Activated T-cell treated with anti-CD3 and anti-CD28 coated beads for 1 hour (primary cell): ENCODE measurements around the gene SPDYE4.
A peak's percentile ranks its signal among the peaks of the same experiment; 100 is the strongest.

Experiments
- DNase-seq: peaks from one replicate; pipeline ENCODE4 v3.0.0-alpha.2; 2020; ENCODE audit warnings: low read depth

Gene SPDYE4

DNA sequence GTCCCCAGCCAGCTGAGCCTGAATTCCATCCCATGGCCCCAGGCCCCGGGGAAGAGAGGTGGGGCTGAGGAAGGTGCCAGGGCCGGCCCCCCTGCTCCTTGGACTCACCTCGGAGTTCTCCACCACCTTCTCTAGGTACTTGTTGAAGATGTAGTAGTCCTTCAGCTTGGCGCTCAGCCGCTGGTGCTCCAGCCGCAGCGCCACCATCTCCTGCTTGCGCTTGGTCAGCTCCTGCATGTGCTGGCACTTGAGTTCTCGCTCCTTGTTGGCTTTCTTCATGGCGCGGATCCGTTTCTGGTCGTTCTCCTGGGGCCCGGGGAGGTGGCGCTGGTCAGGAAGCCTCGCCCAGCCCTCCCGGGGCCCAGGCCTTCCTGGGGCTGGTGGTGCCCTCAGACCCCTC is 17.0 kb downstream of the SPDYE4 start:
- DNase-seq: no peak

DNA sequence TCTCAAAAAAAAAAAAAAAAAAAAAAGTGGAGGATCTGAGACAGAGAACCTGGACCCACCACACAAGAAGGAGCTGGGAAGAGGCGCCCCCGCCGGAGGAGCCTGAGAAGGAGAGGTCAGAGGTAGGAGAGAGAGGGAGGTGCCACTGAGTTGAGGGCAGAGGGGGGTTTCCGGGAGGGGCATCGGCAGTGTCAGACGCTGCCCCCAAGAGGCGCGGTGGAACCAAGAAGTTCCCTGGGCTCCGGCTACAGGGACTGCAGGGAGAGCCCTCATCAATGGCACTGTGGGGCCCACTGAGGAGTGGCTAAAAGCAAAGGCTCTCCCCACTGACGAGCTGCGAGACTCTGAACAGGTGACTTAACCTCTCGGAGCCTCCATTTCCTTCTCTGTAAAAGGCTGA is 17.9 kb downstream of the SPDYE4 start:
- DNase-seq: peak; percentile 40

DNA sequence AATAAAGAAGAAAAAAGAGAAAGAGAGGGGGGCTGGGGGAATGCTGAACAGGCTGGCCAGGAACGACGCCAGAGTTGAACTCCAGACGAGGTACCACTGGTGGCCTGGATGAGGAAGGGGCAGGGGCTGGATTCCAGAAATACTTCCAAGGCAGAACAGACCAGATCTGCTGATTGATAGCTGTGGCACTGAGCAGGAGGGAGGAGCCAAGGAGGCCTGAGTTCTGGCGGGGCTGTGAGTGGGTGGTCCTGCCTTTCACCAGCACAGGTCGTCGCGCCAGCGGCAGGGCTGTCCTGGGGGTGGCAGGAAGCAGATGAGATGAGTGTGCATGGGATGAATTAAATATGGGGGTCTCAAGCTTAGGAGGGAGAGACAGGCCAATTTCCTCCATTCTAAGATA is 19.2 kb downstream of the SPDYE4 start:
- DNase-seq: no peak

DNA sequence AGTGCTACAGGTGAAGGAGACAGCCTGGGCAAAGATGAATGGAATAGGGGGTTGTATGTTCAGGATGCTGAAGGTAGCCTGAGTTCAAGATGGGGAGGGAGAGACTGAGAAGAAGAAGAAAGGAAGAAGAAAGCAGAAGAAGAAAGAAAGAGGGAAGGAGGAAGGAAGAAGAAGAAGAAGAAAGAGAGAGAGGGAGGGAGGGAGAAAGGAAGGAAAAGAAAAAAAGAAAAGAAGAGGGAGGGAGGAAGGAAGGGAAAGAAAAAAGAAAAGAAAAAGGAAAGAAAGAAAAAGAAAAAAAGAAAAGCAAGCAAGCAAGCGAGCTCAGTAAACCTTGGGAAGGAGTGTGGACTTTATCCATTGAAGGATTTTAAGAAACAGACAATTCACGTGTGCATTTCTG is 21.6 kb downstream of the SPDYE4 start:
- DNase-seq: no peak

DNA sequence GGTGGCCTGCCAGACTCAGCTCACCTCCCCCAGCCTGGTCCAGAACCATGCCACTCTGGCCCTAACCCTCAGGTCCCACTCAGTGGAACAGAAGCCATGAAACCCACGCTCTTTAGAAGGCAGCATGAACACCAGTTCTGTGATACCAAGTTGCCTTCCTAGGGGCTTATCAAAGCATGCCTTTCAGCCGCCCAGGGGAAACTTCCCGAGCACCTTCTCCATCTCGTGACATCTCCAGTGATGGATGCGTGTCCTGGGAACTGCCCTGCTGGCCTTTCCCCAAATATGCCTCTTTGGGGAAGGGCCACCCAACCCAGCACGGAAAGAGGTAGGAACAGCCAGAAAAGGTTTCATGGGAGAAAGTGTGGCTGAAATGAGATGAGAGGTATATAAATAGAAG is 22.0 kb downstream of the SPDYE4 start:
- no peak for DNase-seq

DNA sequence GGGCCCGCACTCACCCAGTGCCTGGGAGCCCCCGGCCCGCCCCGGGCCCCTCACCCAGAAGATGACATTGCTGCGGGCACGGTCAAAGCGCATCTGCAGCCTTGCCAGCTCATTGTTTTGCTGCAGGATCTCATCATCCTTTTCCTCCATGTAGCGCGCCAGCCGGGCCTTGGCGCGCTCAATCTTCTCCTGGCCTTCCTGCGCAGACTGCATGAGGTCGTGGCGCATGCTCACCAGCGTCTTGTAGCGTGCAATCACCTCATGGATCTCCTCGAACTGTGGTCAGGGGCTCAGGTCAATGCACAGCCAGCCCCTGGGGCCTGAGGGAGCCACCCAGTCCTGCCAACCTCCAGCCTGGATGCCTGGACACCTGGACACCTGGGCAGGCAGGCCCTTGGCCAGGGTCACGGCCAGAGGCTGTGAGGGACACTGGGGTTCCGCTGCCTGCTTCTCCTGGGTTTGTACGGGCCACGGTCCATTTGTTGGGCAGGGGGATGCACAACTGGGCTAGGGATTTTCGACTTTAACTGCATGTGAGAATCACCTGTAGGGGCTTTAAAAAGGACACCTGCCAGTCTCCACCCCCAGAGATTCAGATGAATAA is 22.9 kb downstream of the SPDYE4 start:
- DNase-seq: no peak

DNA sequence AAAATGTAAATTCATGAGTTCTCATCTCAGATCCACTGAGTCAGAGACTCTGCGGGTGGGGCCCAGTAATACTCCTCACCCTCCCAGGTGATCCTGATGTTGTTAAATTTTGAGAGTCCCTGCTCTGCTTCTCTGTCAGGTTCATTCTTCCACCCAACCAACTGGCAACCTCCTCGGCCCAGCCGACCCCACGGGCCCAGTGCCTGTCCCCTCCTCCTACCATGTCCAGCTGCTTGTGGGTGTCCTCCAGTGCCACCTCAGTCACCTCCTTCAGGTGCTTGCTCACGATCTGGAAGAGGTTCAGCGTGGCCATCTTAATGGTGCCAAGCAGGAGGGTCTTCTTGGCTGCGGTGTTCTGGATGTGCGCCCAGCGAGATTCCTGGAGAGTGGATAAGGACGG is 23.5 kb downstream of the SPDYE4 start:
- no peak for DNase-seq

DNA sequence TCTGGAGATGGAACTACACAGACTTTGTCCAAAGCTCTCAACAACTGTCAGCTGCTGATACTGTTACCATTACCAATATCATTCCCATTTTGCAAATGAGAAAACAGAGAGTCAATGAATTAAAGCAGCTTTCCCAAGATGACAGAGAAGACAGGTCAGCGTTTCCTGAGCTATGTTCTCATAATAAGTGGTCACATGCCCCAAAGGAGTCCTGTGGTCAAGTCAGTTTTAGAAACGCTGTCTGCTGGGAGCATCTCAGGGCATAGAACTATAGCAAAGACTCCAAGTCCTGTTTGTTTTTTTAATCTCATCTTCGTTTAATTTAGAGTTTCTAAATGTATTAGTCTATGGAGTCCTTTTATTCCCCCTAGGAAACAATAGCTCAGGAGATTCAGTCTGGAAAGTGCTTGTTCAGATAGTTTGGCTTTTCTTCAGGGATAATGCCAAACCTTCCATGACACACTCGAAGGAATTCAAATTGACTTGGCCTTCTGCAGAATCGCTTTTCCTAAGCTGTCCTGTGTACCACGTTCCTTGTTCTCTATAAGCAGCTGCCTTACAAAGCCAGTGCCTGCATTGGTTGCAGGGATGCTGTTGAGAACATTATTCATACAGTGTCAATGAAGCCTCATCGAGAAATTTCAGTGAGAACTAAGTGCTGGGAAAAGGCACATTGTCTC is 25.8 kb downstream of the SPDYE4 start:
- DNase-seq: no peak

DNA sequence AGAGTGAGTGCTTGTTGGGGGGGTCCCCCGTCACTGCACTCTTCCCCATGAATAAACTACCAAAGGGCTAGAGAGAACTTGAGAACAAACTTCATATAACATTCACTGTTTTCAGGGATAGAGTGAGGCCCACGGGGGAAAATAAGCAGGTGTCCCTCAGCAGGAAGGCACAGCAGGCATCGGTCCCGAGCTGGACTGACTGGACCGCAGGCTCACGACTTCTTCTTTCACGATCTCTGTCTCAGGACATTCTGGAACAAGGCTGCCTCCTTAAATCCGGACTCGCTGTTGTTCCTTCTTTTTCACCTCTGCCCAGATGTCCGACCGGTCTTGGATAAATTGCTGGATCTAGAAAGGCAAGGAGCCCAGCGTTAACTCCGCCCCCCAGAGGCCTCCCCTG is 28.5 kb downstream of the SPDYE4 start:
- no peak for DNase-seq

DNA sequence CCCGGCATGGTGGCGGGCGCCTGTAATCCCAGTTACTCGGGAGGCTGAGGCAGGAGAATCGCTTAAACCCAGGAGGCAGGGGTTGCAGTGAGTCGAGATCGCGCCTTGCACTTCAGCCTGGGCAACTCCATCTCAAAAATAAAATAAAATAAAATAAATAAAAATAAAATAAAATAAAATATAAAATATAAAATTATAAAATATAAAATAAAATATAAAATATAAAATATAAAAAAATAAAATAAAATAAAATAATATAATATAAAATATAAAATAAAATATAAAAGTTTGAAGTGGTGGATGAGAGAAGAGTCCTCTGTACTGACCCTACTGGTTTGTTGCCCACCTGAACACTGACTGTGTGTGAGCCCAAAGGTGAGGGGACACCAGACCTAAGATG is 28.9 kb downstream of the SPDYE4 start:
- no peak for DNase-seq

DNA sequence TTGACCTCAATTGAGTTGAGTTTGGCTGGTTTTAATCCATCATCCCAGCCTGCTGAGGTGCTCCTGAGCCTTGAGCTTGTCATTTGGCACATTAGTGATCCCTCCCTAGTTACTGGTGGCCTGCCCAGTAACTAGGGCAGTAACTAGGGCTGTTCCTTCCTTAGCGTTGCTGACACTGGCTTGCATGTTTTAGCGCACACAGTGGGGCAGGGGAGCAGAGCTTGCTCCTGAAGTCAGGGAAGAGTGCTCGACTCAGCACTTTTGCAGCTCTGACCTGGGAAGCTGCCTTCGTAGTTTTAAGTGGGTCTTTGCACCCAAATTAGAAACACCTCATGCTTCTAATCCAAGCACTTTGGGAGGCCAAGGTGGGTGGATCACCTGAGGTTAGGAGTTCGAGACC is 29.4 kb downstream of the SPDYE4 start:
- DNase-seq: no peak

DNA sequence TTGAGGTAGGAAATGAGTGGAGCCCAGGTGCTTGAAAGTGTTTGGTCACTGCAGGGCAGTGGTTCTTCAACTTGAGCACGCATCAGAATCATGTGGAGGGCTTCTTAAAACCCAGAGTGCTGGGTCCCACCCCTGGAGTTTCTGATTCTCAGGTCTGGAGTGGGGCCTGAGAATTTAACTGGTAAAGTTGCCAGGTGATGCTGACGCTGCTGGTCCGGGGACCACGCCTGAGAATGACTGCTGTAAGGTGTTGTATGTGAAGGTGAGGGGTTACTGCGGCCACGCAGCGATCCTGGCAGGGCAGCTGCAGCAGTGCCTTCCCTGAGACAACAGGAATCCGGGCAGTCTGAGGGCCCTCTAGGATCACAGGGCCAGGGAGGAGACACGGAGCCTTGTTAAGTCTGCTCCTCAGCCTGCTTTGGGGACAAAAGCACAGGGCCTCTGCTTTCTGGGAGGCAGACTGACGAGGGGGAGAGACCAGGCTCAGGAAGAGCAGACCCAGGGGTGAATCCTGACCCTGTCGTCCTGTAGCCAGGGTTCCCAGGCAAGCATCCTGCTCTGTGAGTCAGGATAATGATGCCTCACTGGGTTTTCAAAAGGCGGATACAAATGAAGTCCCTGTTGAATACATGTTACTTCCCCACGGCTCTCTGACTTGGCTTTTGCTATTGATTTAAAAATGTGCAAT is 30.0 kb downstream of the SPDYE4 start:
- DNase-seq: no peak

DNA sequence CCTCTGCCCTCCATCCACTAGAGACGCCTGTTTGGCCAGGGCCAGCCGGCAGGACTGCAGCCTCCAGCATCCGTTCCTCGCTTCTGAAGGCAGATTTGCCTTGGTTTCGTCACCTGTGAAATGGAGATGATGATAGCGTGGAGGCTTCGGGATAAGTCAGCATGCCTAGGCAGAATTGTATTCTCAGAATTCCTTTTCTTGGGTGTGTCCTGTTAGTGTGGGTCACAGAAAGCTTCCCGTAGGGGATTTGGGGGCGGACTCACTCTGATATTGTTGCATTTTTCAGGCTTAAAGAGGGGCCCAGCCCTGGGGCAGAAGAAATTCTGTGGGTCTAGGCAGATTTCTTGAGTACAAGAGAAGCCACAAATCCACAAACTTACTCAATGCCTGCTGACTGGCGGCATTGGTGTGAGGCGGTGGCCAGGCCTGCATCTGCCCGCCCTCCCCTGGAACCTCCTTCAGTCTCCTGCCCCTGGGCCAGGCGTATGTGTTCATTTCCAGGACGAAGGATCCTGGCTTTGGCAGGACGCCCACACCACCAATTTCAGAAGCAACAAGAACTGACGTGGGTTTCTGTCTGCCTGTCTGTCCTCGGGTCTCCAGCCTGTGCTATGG is 31.3 kb downstream of the SPDYE4 start:
- DNase-seq: no peak

DNA sequence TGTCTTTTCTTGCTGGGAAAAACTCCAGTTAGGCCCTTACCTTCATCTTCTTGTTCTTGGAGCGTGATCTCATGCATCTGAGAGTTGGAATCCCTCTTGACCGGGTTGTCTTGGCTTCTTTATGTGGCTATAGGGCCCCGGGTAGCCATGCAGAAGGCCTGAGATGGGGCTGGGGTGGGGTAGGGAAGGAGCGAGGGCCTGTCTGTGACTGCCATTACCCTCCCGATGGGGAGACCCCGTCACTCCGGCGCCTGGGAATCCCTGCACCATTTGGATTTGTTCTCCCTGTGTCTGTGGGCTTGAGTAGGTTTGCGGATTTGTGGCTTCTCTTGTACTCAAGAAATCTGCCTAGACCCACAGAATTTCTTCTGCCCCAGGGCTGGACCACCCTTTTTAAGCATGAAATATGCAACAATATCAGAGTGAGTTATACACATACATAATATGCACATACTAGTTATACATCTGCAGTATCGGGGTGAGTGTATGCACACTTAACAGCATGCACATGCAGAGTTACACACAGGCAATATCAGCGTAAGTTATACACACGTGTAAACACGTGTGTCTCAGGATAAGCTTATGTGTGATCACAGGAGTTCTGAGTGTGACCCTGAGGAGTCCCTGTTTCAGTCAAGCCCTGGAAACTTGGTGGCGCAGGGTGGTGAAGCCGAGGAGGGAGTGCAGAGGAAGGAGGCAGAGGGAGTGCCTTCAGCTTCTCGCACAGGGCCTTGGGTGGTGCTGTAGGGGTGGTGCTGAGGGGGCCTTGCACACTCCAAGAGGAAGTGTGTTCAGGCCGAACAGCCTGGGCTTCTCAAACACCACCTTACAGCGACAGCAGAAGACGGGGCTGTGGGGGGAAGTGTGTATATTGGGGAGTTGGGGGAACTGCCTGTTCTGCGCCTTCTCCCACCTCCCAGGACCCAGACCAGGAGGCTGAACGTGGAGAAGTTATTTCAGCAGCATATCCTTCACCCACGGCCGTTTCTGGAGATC is 32.2 kb downstream of the SPDYE4 start:
- DNase-seq: no peak

DNA sequence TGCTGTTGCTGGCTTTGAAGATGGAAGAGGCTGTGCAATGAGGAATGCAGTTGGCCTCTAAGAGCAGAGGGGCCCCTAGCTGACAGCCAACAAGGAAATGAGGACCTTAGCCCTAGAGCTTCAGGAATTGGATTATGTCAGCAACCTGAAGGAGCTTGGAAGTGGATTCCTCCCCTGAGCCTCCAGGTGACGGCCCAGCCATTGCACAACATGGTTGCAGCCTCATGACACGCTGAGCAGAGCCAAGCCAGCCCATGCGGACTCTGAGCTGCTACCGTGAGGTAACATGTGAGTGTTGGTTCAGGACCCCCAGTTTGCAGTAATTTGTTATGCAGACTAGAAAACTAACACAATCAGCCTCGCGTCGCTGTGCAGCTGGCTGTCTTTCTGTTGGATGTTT is 33.9 kb downstream of the SPDYE4 start:
- DNase-seq: no peak

DNA sequence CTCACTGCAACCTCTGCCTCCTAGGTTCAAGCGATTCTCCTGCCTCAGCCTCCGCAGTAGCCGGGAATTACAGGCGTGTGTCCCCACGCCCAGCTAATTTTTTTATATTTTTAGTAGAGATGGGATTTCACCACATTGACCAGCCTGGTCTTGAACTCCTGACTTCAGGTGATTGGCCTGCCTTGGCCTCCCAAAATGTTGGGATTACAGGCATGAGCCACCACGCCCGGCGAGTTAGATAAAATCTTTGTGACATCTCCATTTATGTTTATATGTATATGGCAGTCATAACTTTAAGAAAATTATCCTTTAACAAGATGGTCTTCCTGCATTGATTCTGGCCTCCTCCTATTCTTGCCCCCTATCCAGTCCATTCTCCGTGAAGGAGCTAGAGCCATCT is 37.8 kb downstream of the SPDYE4 start:
- DNase-seq: no peak

DNA sequence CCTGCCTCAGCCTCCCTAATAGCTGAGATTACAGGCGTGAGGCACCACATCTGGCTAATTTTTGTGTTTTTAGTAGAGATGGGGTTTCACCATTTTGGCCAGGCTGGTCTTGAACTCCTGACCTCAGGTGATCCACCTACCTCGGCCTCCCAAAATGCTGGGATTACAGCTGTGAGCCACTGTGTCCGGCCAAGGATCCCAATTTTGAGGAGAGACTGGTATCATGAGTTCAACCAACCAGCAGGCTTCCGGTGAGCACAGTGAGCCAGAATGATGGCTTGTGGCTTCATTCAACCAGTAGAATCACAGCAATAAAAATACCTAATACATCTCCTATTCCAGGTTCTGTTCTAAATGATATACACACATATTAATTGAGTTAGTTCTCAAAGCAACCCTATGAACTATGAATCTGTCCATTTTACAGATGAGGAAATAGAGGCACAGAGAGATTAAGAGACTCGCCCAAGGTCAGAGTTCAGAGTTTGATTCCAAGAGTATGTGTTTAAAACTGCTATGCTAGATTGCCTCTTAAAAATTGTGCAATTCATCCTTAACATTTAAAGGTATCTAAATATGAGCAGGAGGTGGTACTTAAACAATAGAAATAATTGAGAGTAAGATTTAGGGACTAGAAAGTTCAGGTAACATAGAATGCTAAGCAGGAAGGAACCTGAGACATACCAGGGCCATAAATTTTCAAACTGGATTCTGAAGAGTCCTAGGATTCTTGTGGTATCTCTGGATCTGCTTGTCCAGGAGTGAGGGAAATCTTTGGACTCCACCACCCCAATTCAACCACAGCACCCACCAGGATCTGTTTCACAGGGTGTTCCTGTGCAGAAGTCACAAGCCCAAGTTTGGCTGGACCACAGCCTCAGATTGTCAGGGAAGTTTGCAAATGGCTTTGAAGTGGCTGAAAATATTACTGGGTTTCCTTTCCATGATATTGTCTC is 38.8 kb downstream of the SPDYE4 start:
- DNase-seq: no peak

DNA sequence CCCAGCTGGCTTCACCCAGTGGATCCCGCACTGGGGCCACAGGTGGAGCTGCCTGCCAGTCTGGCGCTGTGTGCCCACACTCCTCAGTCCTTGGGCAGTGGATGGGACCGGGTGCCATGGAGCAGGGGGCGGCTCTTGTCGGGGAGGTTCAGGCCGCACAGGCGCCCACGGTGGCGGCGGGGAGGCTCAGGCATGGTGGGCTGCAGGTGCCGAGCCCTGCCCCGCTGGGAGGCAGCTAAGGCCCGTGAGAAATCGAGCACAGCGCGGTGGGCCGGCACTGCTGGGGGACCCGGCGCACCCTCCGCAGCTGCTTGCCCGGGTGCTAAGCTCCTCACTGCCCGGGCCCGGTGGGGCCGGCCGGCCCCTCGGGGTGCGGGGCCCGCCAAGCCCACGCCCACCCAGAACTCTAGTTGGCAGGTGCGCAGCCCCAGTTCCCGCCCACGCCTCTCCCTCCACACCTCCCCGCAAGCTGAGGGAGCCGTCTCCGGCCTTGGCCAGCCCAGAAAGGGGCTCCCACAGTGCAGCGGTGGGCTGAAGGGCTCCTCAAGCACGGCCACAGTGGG is 40.3 kb downstream of the SPDYE4 start:
- no peak for DNase-seq

DNA sequence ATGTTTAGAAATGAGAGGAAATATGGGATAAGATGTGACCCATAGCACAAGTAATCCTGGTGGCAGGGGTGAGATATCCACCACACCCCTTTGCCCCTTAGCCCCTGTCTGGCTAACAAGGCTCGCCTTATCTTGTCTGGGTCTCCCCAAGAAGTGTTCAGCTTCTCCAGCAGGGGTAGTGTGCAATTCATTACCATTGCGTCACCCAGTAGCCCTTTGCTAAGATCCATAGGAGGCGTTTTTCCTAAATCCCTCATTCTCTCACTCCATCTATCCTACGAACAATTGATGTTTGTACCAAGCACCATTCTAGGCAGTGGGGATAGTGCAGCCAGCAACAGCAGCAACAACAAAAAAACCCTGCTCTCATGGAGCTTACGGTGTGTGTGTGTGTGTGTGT is 44.5 kb downstream of the SPDYE4 start:
- no peak for DNase-seq

DNA sequence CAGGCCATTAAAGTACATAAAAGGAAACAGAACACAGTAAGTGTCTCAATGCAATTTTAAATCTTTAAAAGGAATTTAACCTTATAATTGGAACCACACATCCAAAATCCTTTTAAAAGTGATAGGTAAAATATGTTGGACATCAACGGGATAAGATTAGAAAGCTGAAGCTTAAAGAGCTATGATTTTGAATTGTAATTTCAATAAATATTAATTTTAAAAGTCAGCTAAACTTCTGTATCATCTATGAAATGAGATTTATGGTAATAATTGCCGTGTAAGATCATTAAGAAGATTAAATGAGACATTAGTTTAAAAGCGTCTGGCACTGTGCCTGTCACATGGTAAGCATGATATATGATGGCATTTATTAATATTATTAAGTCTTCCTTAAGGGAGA is 45.0 kb downstream of the SPDYE4 start:
- no peak for DNase-seq

DNA sequence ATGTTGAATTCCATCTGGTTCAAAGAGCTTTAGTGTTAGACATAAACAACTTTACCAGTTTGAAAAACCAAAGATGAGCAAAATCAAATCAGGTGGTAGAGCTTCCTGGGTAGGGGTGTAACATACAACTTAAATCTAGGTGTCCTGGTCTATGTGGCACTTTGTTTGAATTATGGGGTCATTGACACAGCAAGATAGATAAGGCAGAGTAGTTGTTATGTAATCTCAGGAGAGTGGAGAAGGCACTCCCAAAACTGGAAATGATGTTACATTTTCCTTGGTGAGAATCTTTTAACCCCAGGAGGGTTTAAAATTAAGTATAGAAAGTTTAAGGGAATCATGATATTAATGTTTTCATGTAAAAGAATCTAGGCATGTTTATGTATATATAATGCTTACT is 45.6 kb downstream of the SPDYE4 start:
- DNase-seq: no peak
